SU-DHL-6 (cell line): ENCODE measurements around the gene PDE8B.

Source experiments
- CTCF ChIP-seq: fragments of 200-600 bp; sonication (generic); IDR thresholded peaks from one replicate; pipeline ENCODE4 v1.5.1; 2017; ENCODE audit warnings: antibody characterized with exemption, mild to moderate bottlenecking, low read length, moderate library complexity; ENCODE audit not compliant: insufficient read depth, poor library complexity, severe bottlenecking
- EZH2phosphoT487 ChIP-seq: fragments of 200-600 bp; sonication (generic), shearing (Covaris generic); conservative IDR thresholded peaks from 2 replicates; pipeline ENCODE4 v1.6.1; 2018; ENCODE audit warnings: mild to moderate bottlenecking, antibody characterized with exemption, low read length, moderate library complexity, mixed read lengths

GRCh38 chr5:77249475-77249874, 39.0 kb downstream of the PDE8B start:
- TF ChIP-seq EZH2phosphoT487 (no peak), CTCF (no peak)
